Measurements from ENCODE around the gene SCGB3A1. TPM values are rescaled to one million over a fixed set of nuclear protein-coding genes. Genes with fewer than 3 reads are reported as not detected.

Gene SCGB3A1
- total and polyA plus RNA-seq, 9 of the 15 experiments (the other 6 are each of a cell fraction or from before 2014, with no cell fraction given) = 0.33 TPM; not detected in 8

DNA sequence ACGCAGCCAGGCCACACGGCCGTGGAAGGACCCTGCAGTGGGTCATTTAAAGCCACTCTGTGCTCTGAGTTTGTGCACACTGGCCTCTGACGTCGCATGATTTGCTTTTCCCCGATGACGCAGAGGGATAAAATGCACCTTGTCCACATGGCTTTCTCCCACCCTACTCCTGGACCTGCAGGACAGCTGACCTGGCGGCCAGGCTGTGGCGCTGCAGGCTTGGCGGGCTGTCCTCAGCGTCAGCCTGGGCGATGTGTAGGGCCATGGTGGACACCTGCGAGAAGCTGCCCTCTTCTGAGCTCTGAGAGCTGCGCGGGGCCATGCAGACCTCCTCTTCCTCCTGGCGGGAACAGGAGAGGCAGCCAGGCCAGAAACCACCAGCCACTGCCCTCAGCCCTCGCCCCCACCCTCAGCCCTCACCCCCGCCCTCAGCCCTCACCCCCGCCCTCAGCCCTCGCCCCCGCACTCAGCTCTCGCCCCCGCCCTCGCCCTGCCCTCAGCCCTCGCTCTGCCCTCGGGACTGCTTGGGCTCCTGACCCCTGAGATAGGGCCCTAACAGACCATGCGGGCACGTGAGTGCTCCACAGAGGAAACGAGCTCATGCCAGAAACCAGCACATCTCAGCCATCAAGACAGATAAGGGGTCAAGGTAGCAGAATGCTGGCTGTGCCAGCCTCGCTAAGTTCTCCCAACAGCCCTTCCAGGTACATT lies 20.0 kb upstream of the SCGB3A1 start (continued):
- TF ChIP-seq SAP30 (IDR thresholded peaks at IDR 0.05; ENCODE audit: borderline replicate concordance, insufficient read depth, low read depth, low read length, poor library complexity, severe bottlenecking) = no peak
- no peak for TF ChIP-seq SOX6 (IDR thresholded peaks at IDR 0.05)
- no peak for TF ChIP-seq ZNF24 (IDR thresholded peaks at IDR 0.05)
- no peak for TF ChIP-seq RBM25 (IDR thresholded peaks at IDR 0.05; ENCODE audit: low read depth, low read length, severe bottlenecking)
- TF ChIP-seq TCF7 (IDR thresholded peaks at IDR 0.05; ENCODE audit: borderline replicate concordance) = no peak
- TF ChIP-seq, protein P1, sequence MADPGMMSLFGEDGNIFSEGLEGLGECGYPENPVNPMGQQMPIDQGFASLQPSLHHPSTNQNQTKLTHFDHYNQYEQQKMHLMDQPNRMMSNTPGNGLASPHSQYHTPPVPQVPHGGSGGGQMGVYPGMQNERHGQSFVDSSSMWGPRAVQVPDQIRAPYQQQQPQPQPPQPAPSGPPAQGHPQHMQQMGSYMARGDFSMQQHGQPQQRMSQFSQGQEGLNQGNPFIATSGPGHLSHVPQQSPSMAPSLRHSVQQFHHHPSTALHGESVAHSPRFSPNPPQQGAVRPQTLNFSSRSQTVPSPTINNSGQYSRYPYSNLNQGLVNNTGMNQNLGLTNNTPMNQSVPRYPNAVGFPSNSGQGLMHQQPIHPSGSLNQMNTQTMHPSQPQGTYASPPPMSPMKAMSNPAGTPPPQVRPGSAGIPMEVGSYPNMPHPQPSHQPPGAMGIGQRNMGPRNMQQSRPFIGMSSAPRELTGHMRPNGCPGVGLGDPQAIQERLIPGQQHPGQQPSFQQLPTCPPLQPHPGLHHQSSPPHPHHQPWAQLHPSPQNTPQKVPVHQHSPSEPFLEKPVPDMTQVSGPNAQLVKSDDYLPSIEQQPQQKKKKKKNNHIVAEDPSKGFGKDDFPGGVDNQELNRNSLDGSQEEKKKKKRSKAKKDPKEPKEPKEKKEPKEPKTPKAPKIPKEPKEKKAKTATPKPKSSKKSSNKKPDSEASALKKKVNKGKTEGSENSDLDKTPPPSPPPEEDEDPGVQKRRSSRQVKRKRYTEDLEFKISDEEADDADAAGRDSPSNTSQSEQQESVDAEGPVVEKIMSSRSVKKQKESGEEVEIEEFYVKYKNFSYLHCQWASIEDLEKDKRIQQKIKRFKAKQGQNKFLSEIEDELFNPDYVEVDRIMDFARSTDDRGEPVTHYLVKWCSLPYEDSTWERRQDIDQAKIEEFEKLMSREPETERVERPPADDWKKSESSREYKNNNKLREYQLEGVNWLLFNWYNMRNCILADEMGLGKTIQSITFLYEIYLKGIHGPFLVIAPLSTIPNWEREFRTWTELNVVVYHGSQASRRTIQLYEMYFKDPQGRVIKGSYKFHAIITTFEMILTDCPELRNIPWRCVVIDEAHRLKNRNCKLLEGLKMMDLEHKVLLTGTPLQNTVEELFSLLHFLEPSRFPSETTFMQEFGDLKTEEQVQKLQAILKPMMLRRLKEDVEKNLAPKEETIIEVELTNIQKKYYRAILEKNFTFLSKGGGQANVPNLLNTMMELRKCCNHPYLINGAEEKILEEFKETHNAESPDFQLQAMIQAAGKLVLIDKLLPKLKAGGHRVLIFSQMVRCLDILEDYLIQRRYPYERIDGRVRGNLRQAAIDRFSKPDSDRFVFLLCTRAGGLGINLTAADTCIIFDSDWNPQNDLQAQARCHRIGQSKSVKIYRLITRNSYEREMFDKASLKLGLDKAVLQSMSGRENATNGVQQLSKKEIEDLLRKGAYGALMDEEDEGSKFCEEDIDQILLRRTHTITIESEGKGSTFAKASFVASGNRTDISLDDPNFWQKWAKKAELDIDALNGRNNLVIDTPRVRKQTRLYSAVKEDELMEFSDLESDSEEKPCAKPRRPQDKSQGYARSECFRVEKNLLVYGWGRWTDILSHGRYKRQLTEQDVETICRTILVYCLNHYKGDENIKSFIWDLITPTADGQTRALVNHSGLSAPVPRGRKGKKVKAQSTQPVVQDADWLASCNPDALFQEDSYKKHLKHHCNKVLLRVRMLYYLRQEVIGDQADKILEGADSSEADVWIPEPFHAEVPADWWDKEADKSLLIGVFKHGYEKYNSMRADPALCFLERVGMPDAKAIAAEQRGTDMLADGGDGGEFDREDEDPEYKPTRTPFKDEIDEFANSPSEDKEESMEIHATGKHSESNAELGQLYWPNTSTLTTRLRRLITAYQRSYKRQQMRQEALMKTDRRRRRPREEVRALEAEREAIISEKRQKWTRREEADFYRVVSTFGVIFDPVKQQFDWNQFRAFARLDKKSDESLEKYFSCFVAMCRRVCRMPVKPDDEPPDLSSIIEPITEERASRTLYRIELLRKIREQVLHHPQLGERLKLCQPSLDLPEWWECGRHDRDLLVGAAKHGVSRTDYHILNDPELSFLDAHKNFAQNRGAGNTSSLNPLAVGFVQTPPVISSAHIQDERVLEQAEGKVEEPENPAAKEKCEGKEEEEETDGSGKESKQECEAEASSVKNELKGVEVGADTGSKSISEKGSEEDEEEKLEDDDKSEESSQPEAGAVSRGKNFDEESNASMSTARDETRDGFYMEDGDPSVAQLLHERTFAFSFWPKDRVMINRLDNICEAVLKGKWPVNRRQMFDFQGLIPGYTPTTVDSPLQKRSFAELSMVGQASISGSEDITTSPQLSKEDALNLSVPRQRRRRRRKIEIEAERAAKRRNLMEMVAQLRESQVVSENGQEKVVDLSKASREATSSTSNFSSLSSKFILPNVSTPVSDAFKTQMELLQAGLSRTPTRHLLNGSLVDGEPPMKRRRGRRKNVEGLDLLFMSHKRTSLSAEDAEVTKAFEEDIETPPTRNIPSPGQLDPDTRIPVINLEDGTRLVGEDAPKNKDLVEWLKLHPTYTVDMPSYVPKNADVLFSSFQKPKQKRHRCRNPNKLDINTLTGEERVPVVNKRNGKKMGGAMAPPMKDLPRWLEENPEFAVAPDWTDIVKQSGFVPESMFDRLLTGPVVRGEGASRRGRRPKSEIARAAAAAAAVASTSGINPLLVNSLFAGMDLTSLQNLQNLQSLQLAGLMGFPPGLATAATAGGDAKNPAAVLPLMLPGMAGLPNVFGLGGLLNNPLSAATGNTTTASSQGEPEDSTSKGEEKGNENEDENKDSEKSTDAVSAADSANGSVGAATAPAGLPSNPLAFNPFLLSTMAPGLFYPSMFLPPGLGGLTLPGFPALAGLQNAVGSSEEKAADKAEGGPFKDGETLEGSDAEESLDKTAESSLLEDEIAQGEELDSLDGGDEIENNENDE (IDR thresholded peaks at IDR 0.05; ENCODE audit: low read depth, low read length) = no peak
- peak; percentile 17 to 34 for TF ChIP-seq E2F6 (IDR thresholded peaks at IDR 0.05; ENCODE audit: borderline replicate concordance in 1 of 2, extremely low read depth in 1 of 2, insufficient read depth in 1 of 2, insufficient read length in 1 of 2, low read depth in 1 of 2, low read length in 1 of 2, poor library complexity in 1 of 2, severe bottlenecking in 1 of 2)
- TF ChIP-seq SMAD2 (IDR thresholded peaks at IDR 0.05; ENCODE audit: low read depth, low read length) = no peak
- TF ChIP-seq FOXJ3 (CRISPR knock-in tag; IDR thresholded peaks at IDR 0.05) = no peak
- no peak for TF ChIP-seq HNRNPL (IDR thresholded peaks at IDR 0.05; ENCODE audit: low read depth, low read length)
- 0 out of 2 replicates have a peak, but pooled peaks have one; percentile 48 for TF ChIP-seq MYNN (IDR thresholded peaks at IDR 0.05)
- no peak for TF ChIP-seq MYNN (CRISPR knock-in tag; IDR thresholded peaks at IDR 0.05)
- peak; percentile 47 for TF ChIP-seq BHLHE40 (IDR thresholded peaks at IDR 0.05; ENCODE audit: low read length)
- TF ChIP-seq ETS1 (conservative IDR thresholded peaks at IDR 0.05; ENCODE audit: control insufficient read depth, low read depth, low read length) = no peak
